GM12891 (cell line): Measurements from ENCODE around the gene FXYD3.

Source experiments
- PAX5 ChIP-seq: IDR thresholded peaks from 2 replicates; pipeline ENCODE4 v1.6.1; 2011; ENCODE audit warnings: low read length, moderate library complexity, mild to moderate bottlenecking; ENCODE audit not compliant: insufficient read depth, severe bottlenecking
- POLR2A ChIP-seq: IDR thresholded peaks from 2 replicates; pipeline ENCODE4 v1.6.1; 2011; ENCODE audit warnings: low read depth, low read length, control low read depth
- POLR2AphosphoS5 ChIP-seq: IDR thresholded peaks from 2 replicates; pipeline ENCODE4 v1.6.1; 2011; ENCODE audit warnings: low read depth, low read length, control low read depth
- POU2F2 ChIP-seq: IDR thresholded peaks from 2 replicates; pipeline ENCODE4 v1.6.1; 2011; ENCODE audit warnings: low read depth, mild to moderate bottlenecking, control low read depth, low read length, moderate library complexity
- SPI1 ChIP-seq: IDR thresholded peaks from 2 replicates; pipeline ENCODE4 v1.6.1; 2011; ENCODE audit warnings: low read depth, low read length, control low read depth
- TAF1 ChIP-seq: IDR thresholded peaks from 2 replicates; pipeline ENCODE4 v1.6.1; 2011; ENCODE audit warnings: low read depth, low read length, control low read depth

GRCh38 chr19:35120898-35121297 is 5.3 kb downstream of the FXYD3 start:
- TF ChIP-seq POLR2A (no peak), POLR2AphosphoS5 (no peak), SPI1 (no peak), TAF1 (no peak), POU2F2 (no peak), PAX5 (no peak)
